ENCODE measurements around the gene ZFAND3.

ZFAND3 gene

GRCh38 chr6:37819177-37819801 is at the start of gene ZFAND3:
TSS of gene ZFAND3 (plus strand) at chr6:37819727. CDS start at chr6:37819946, 219 bp downstream.
- peak; percentile 87 to 93 (median 91) for DNase-seq (ENCODE audit: low read depth in 2 of 3, low spot score in 1 of 3)

GRCh38 chr6:37774028-37774680 is 45.4 kb upstream of the ZFAND3 start:
- DNase-seq (ENCODE audit: low read depth in 2 of 3, low spot score in 1 of 3), result no peak

- DNase-seq (ENCODE audit: low read depth in 2 of 3, low spot score in 1 of 3), result no peak
These were observed 43.0 kb upstream of the ZFAND3 start for GRCh38 chr6:37776566-37776965.

GRCh38 chr6:37777272-37777834 is 42.2 kb upstream of the ZFAND3 start:
- no peak for DNase-seq (ENCODE audit: low read depth in 2 of 3, low spot score in 1 of 3)

- no peak for DNase-seq (ENCODE audit: low read depth in 2 of 3, low spot score in 1 of 3)
These were observed 40.3 kb upstream of the ZFAND3 start for GRCh38 chr6:37779111-37779800.

GRCh38 chr6:37779902-37780628 is 39.5 kb upstream of the ZFAND3 start:
- no peak for DNase-seq (ENCODE audit: low read depth in 2 of 3, low spot score in 1 of 3)

GRCh38 chr6:37781788-37782187 is 37.7 kb upstream of the ZFAND3 start:
- DNase-seq (ENCODE audit: low read depth in 2 of 3, low spot score in 1 of 3), result no peak

GRCh38 chr6:37783025-37783855 is 36.3 kb upstream of the ZFAND3 start:
- DNase-seq (ENCODE audit: low read depth in 2 of 3, low spot score in 1 of 3), result peak in 1 of 3 donors; percentile 7

- DNase-seq (ENCODE audit: low read depth in 2 of 3, low spot score in 1 of 3), result peak in 1 of 3 donors; percentile 14
These were observed 35.5 kb upstream of the ZFAND3 start for GRCh38 chr6:37783856-37784584.

GRCh38 chr6:37784585-37784967 is 35.0 kb upstream of the ZFAND3 start:
- DNase-seq (ENCODE audit: low read depth in 2 of 3, low spot score in 1 of 3), result no peak

- DNase-seq (ENCODE audit: low read depth in 2 of 3, low spot score in 1 of 3), result no peak
These were observed 34.4 kb upstream of the ZFAND3 start for GRCh38 chr6:37785002-37785662.

- no peak for DNase-seq (ENCODE audit: low read depth in 2 of 3, low spot score in 1 of 3)
These were observed 33.8 kb upstream of the ZFAND3 start for GRCh38 chr6:37785663-37786270.

- DNase-seq (ENCODE audit: low read depth in 2 of 3, low spot score in 1 of 3), result no peak
These were observed 32.3 kb upstream of the ZFAND3 start for GRCh38 chr6:37787216-37787615.

- DNase-seq (ENCODE audit: low read depth in 2 of 3, low spot score in 1 of 3), result no peak
These were observed 31.3 kb upstream of the ZFAND3 start for GRCh38 chr6:37788259-37788658.

GRCh38 chr6:37791156-37791919 is 28.2 kb upstream of the ZFAND3 start:
- peak; percentile 85 for DNase-seq (ENCODE audit: low read depth in 2 of 3, low spot score in 1 of 3)

- DNase-seq (ENCODE audit: low read depth in 2 of 3, low spot score in 1 of 3), result no peak
These were observed 27.0 kb upstream of the ZFAND3 start for GRCh38 chr6:37792457-37793033.

- no peak for DNase-seq (ENCODE audit: low read depth in 2 of 3, low spot score in 1 of 3)
These were observed 26.5 kb upstream of the ZFAND3 start for GRCh38 chr6:37793067-37793466.

- no peak for DNase-seq (ENCODE audit: low read depth in 2 of 3, low spot score in 1 of 3)
These were observed 24.7 kb upstream of the ZFAND3 start for GRCh38 chr6:37794825-37795224.
